K562 (cell line): ENCODE measurements around the gene GRHPR. TPM values are rescaled to one million over a fixed set of nuclear protein-coding genes. Genes with fewer than 3 reads are reported as not detected.

ENCODE experiments used
- ARID1B ChIP-seq: fragments of 450-650 bp; IDR thresholded peaks from 2 replicates; pipeline ENCODE4 v1.6.1; 2016; ENCODE audit warnings: antibody characterized with exemption, mild to moderate bottlenecking, inconsistent platforms
- BCOR ChIP-seq: fragments of 450-650 bp; IDR thresholded peaks from 2 replicates; pipeline ENCODE4 v1.6.1; 2016
- BRD4 ChIP-seq: fragments of 200-600 bp; sonication (generic); IDR thresholded peaks from 2 replicates; pipeline ENCODE4 v1.6.1; 2017; ENCODE audit warnings: inconsistent platforms
- CREM ChIP-seq: IDR thresholded peaks from 2 replicates; pipeline ENCODE4 v1.6.1; 2014; ENCODE audit warnings: antibody characterized with exemption, low read depth
- CSDE1 ChIP-seq, 2 experiments: fragments of 450-650 bp; IDR thresholded peaks; 2 replicates each; pipeline ENCODE4 v1.6.1; 2016; ENCODE audit warnings: mild to moderate bottlenecking in 1 of 2
- ETV5 ChIP-seq: sonication (generic); formaldehyde crosslinking; IDR thresholded peaks from 2 replicates; pipeline ENCODE4 v1.4.0; 2020; ENCODE audit warnings: low read depth, mild to moderate bottlenecking, missing genetic modification reagents
- HMG20A ChIP-seq: fragments of 450-650 bp; formaldehyde crosslinking; conservative IDR thresholded peaks from 2 replicates; pipeline ENCODE4 v1.4.0; 2020; ENCODE audit warnings: mild to moderate bottlenecking, mixed read lengths
- RBFOX2 ChIP-seq: fragments of 200-400 bp; formaldehyde crosslinking; IDR thresholded peaks from 2 replicates; pipeline ENCODE4 v1.6.1; 2017; ENCODE audit warnings: low read depth, mild to moderate bottlenecking, low read length, moderate library complexity
- RBM14 ChIP-seq: fragments of 200-400 bp; formaldehyde crosslinking; IDR thresholded peaks from 2 replicates; pipeline ENCODE4 v1.6.1; 2018; ENCODE audit warnings: low read depth, mild to moderate bottlenecking, low read length, moderate library complexity, borderline replicate concordance; ENCODE audit not compliant: insufficient read depth
- RBM22 ChIP-seq: fragments of 200-400 bp; formaldehyde crosslinking; IDR thresholded peaks from 2 replicates; pipeline ENCODE4 v1.6.1; 2018; ENCODE audit warnings: low read length, low read depth; ENCODE audit not compliant: poor library complexity, severe bottlenecking
- RFX7 ChIP-seq: fragments of 250-450 bp; sonication (Bioruptor Pico); IDR thresholded peaks from 2 replicates; pipeline ENCODE4 v1.5.1; 2021; ENCODE audit warnings: mild to moderate bottlenecking
- TAL1 ChIP-seq: fragments of 450-650 bp; IDR thresholded peaks from 2 replicates; pipeline ENCODE4 v1.6.1; 2016; ENCODE audit warnings: mild to moderate bottlenecking
- WHSC1 ChIP-seq: IDR thresholded peaks from one replicate; pipeline ENCODE4 v1.6.1; 2012; ENCODE audit warnings: low read length, control low read depth, inconsistent platforms
- ZBTB1 ChIP-seq: sonication (generic); formaldehyde crosslinking; IDR thresholded peaks from 2 replicates; pipeline ENCODE4 v1.8.1; 2023; ENCODE audit warnings: missing genetic modification reagents, low read depth, mild to moderate bottlenecking, borderline replicate concordance
- ZNF584 ChIP-seq: fragments of 200-800 bp; sonication (Bioruptor generic); IDR thresholded peaks from 2 replicates; pipeline ENCODE4 v1.6.1; 2016; ENCODE audit warnings: low read depth, mild to moderate bottlenecking, missing genetic modification characterization, missing compliant biosample characterization
- polyA plus RNA-seq, 8 experiments: library from polyadenylated mRNA; depleted of rRNA in 4 of 8; stranded (reverse) in 5 of 8; unstranded in 3 of 8; fragments of >200 nt; fragmentation: Nextera tagmentation in 2 of 8; fragmentation: Illumina TruSeq in 1 of 8; extraction: Ambion mirVana in 2 of 8; extraction: Trizol in 1 of 8; gene quantifications; 2 replicates each; pipeline versions ENCODE4 v1.2.1 to v1.2.3, GENCODE V29; 2011 to 2014; ENCODE audit warnings: inconsistent platforms in 1 of 8, missing spikeins in 1 of 8
- total RNA-seq, 7 experiments: library from RNA; depleted of rRNA in 6 of 7; stranded (reverse); fragments of >200 nt in 6 of 7; fragmentation: Illumina TruSeq in 2 of 7; extraction: Trizol in 2 of 7; gene quantifications; 2 replicates each; pipeline versions ENCODE4 v1.2.1 to v1.2.3, GENCODE V29; 2011 to 2021; ENCODE audit warnings: low replicate concordance in 1 of 7
- TF ChIP-seq, protein P1 (sequence below): IDR thresholded peaks from 3 replicates; pipeline ENCODE4 v1.6.1; 2011; ENCODE audit warnings: borderline replicate concordance, mild to moderate bottlenecking; ENCODE audit not compliant: insufficient read length, insufficient read depth
- TF ChIP-seq, protein P2 (sequence below): fragments of 250-450 bp; sonication (Bioruptor Pico); IDR thresholded peaks from 2 replicates; pipeline ENCODE4 v1.5.1; 2021; ENCODE audit warnings: mild to moderate bottlenecking
- TF ChIP-seq, protein P3 (sequence below): fragments of 200-800 bp; sonication (Bioruptor generic); IDR thresholded peaks from 2 replicates; pipeline ENCODE4 v1.6.1; 2016; ENCODE audit warnings: missing genetic modification characterization, missing compliant biosample characterization
- TF ChIP-seq, protein P4 (sequence below): sonication (generic); formaldehyde crosslinking; IDR thresholded peaks from 2 replicates; pipeline ENCODE4 v1.9.0; 2022; ENCODE audit warnings: mild to moderate bottlenecking, missing genetic modification reagents

The GRHPR gene
- total and polyA plus RNA-seq, 9 of the 15 experiments (the other 6 are each of a cell fraction or from before 2014, with no cell fraction given) = 38.9 to 144 (median 120) TPM

DNA sequence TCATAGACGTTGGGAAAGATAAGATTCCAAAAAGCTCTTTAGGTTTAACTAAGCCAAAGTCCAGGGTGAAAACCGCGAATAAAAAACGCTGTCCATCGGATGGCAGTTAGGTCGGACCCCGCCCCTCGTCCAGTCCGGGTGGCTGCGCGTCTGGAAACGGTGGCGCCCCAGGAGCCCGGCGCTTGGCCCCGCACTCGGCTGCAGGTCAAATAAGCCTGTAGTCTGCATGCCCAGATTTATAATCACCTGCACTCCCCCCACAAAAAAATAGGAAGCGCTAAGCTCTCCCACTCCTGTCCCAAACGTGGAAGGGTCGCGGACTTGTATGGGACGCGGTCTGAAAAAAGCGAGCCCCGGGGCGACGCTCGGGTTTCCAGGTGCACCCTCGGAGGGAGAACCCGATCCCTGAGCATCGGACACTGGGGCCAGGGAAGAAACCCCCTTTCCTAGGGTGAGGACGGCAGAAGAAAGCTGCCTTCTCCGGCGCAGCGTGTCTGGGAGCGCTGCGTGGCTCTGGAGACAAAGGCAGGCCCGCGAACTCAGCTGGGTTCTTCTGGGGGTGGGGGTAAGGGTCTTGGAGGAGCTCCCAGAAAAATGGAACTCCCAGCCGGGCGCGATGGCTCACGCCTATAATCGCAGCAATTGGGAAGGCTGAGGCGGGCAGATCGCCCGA, 43.7 kb downstream of the GRHPR start (continued):
- TF ChIP-seq, protein P1, sequence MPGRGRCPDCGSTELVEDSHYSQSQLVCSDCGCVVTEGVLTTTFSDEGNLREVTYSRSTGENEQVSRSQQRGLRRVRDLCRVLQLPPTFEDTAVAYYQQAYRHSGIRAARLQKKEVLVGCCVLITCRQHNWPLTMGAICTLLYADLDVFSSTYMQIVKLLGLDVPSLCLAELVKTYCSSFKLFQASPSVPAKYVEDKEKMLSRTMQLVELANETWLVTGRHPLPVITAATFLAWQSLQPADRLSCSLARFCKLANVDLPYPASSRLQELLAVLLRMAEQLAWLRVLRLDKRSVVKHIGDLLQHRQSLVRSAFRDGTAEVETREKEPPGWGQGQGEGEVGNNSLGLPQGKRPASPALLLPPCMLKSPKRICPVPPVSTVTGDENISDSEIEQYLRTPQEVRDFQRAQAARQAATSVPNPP = no peak
- TF ChIP-seq ARID1B (no peak), ZNF584 (CRISPR knock-in tag) (no peak), ETV5 (CRISPR knock-in tag) (no peak), CREM (peak; percentile 13; the same call in 1 of the 2 replicates), RBM14 (no peak), WHSC1 (no peak), RFX7 (CRISPR knock-in tag) (no peak), TAL1 (no peak), BRD4 (no peak), RBFOX2 (peak; percentile 80), RBM22 (peak; percentile 45), CSDE1 (IDR thresholded peaks at IDR 0.05) (no peak), BCOR (no peak), HMG20A (CRISPR knock-in tag) (no peak), ZBTB1 (CRISPR knock-in tag) (0 out of 2 replicates have a peak, but pooled peaks have one; percentile 74)
- TF ChIP-seq, protein P2, sequence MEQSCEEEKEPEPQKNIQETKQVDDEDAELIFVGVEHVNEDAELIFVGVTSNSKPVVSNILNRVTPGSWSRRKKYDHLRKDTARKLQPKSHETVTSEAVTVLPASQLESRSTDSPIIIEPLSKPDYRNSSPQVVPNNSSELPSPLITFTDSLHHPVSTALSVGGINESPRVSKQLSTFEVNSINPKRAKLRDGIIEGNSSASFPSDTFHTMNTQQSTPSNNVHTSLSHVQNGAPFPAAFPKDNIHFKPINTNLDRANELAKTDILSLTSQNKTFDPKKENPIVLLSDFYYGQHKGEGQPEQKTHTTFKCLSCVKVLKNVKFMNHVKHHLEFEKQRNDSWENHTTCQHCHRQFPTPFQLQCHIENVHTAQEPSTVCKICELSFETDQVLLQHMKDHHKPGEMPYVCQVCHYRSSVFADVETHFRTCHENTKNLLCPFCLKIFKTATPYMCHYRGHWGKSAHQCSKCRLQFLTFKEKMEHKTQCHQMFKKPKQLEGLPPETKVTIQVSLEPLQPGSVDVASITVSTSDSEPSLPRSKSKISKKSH (CRISPR knock-in tag) = no peak
- TF ChIP-seq, protein P3, sequence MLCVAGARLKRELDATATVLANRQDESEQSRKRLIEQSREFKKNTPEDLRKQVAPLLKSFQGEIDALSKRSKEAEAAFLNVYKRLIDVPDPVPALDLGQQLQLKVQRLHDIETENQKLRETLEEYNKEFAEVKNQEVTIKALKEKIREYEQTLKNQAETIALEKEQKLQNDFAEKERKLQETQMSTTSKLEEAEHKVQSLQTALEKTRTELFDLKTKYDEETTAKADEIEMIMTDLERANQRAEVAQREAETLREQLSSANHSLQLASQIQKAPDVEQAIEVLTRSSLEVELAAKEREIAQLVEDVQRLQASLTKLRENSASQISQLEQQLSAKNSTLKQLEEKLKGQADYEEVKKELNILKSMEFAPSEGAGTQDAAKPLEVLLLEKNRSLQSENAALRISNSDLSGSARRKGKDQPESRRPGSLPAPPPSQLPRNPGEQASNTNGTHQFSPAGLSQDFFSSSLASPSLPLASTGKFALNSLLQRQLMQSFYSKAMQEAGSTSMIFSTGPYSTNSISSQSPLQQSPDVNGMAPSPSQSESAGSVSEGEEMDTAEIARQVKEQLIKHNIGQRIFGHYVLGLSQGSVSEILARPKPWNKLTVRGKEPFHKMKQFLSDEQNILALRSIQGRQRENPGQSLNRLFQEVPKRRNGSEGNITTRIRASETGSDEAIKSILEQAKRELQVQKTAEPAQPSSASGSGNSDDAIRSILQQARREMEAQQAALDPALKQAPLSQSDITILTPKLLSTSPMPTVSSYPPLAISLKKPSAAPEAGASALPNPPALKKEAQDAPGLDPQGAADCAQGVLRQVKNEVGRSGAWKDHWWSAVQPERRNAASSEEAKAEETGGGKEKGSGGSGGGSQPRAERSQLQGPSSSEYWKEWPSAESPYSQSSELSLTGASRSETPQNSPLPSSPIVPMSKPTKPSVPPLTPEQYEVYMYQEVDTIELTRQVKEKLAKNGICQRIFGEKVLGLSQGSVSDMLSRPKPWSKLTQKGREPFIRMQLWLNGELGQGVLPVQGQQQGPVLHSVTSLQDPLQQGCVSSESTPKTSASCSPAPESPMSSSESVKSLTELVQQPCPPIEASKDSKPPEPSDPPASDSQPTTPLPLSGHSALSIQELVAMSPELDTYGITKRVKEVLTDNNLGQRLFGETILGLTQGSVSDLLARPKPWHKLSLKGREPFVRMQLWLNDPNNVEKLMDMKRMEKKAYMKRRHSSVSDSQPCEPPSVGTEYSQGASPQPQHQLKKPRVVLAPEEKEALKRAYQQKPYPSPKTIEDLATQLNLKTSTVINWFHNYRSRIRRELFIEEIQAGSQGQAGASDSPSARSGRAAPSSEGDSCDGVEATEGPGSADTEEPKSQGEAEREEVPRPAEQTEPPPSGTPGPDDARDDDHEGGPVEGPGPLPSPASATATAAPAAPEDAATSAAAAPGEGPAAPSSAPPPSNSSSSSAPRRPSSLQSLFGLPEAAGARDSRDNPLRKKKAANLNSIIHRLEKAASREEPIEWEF (CRISPR knock-in tag) = no peak
- TF ChIP-seq, protein P4, sequence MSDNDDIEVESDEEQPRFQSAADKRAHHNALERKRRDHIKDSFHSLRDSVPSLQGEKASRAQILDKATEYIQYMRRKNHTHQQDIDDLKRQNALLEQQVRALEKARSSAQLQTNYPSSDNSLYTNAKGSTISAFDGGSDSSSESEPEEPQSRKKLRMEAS (CRISPR knock-in tag) = peak; percentile 4; the same call in 1 of the 2 replicates
